GM12878 (cell line): Measurements from ENCODE around the gene HMOX1.

Experiments used
- EGR1 ChIP-seq, 2 experiments: IDR thresholded peaks; 1 replicate in 1 of 2; 2 replicates in 1 of 2; pipeline ENCODE4 v1.6.1; 2011 to 2012; ENCODE audit warnings: low read depth in 2 of 2, low read length in 2 of 2, borderline replicate concordance in 1 of 2, mild to moderate bottlenecking in 1 of 2, moderate library complexity in 1 of 2
- EP300 ChIP-seq, 2 experiments: fragments of 150-350 bp in 1 of 2; IDR thresholded peaks; 2 replicates each; pipeline ENCODE4 v1.6.1; 2011 to 2012; ENCODE audit warnings: low read depth in 2 of 2, low read length in 2 of 2, borderline replicate concordance in 1 of 2, improper control_type of control experiment in 1 of 2, inconsistent platforms in 1 of 2; ENCODE audit not compliant: control insufficient read depth in 1 of 2
- EZH2 ChIP-seq: IDR thresholded peaks from 2 replicates; pipeline ENCODE4 v1.6.1; 2012; ENCODE audit warnings: low read depth, mild to moderate bottlenecking, control low read depth, inconsistent platforms, low read length, borderline replicate concordance; ENCODE audit not compliant: control insufficient read depth
- HCFC1 ChIP-seq: fragments of 150-350 bp; IDR thresholded peaks from 2 replicates; pipeline ENCODE4 v1.6.1; 2014; ENCODE audit warnings: low read length
- TAF1 ChIP-seq: IDR thresholded peaks from 2 replicates; pipeline ENCODE4 v1.6.1; 2011; ENCODE audit warnings: mild to moderate bottlenecking, low read depth, low read length, borderline replicate concordance
- TCF12 ChIP-seq: IDR thresholded peaks from 2 replicates; pipeline ENCODE4 v1.6.1; 2011; ENCODE audit warnings: low read depth, mild to moderate bottlenecking, low read length
- ZNF24 ChIP-seq: fragments of 450-650 bp; IDR thresholded peaks from 2 replicates; pipeline ENCODE4 v1.6.1; 2017; ENCODE audit warnings: antibody characterized with exemption, mild to moderate bottlenecking
- ZSCAN29 ChIP-seq: fragments of 450-650 bp; IDR thresholded peaks from 2 replicates; pipeline ENCODE4 v1.6.1; 2017; ENCODE audit warnings: mild to moderate bottlenecking, moderate library complexity
- TF ChIP-seq, protein P1 (sequence below), 3 experiments: IDR thresholded peaks in 2 of 3; conservative IDR thresholded peaks in 1 of 3; 2 replicates each; pipeline ENCODE4 v1.5.1; 2011; ENCODE audit warnings: low read depth in 3 of 3, low read length in 3 of 3, mild to moderate bottlenecking in 3 of 3, control low read depth in 2 of 3, moderate library complexity in 2 of 3, inconsistent platforms in 1 of 3, mixed read lengths in 1 of 3; ENCODE audit not compliant: control insufficient read depth in 2 of 3, insufficient read depth in 1 of 3; ENCODE audit errors: extremely low read depth in 1 of 3
- TF ChIP-seq, protein P2 (sequence below): fragments of 450-650 bp; IDR thresholded peaks from 2 replicates; pipeline ENCODE4 v1.6.1; 2017; ENCODE audit warnings: mild to moderate bottlenecking, low read depth, inconsistent platforms; ENCODE audit not compliant: poor library complexity, severe bottlenecking
- TF ChIP-seq, protein P3 (sequence below): fragments of 450-650 bp; IDR thresholded peaks from 2 replicates; pipeline ENCODE4 v1.6.1; 2017; ENCODE audit warnings: mild to moderate bottlenecking, moderate library complexity
- TF ChIP-seq, protein P4 (sequence below): fragments of 450-650 bp; formaldehyde crosslinking; IDR thresholded peaks from 2 replicates; pipeline ENCODE4 v1.4.0; 2022; ENCODE audit warnings: mild to moderate bottlenecking, moderate library complexity

DNA sequence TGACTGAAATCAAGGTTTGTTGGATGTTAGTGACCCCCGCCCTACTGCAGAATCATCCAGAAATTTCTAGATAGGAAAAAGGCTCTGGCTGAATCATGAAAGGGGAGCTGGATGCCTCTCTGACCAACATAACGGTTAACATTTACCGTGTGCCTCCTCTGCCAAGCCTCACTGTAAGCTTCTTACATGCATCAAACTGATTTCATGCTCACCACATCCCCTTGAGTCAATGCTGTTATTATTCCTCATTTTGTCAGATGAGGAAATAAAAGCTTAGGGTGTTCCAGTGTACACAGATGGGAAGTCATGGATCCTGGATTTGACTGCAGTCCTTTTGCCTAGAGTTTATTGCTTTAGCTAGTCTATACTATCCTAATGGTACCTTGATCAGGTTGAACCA is 5.9 kb upstream of the HMOX1 start:
- TF ChIP-seq, protein P1, sequence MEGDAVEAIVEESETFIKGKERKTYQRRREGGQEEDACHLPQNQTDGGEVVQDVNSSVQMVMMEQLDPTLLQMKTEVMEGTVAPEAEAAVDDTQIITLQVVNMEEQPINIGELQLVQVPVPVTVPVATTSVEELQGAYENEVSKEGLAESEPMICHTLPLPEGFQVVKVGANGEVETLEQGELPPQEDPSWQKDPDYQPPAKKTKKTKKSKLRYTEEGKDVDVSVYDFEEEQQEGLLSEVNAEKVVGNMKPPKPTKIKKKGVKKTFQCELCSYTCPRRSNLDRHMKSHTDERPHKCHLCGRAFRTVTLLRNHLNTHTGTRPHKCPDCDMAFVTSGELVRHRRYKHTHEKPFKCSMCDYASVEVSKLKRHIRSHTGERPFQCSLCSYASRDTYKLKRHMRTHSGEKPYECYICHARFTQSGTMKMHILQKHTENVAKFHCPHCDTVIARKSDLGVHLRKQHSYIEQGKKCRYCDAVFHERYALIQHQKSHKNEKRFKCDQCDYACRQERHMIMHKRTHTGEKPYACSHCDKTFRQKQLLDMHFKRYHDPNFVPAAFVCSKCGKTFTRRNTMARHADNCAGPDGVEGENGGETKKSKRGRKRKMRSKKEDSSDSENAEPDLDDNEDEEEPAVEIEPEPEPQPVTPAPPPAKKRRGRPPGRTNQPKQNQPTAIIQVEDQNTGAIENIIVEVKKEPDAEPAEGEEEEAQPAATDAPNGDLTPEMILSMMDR (IDR thresholded peaks at IDR 0.05 in 2 of 3, conservative IDR thresholded peaks at IDR 0.05 in 1 of 3; ENCODE audit: control insufficient read depth in 2 of 3, extremely low read depth in 1 of 3, insufficient read depth in 1 of 3, low read depth in 3 of 3, low read length in 3 of 3) = no peak
- TF ChIP-seq HCFC1 (no peak), TCF12 (no peak), EZH2 (no peak), ZNF24 (no peak), ZSCAN29 (no peak), EGR1 (IDR thresholded peaks at IDR 0.05; ENCODE audit: borderline replicate concordance in 1 of 2, low read depth in 2 of 2, low read length in 2 of 2) (no peak), TAF1 (no peak), EP300 (IDR thresholded peaks at IDR 0.05; ENCODE audit: borderline replicate concordance in 1 of 2, control insufficient read depth in 1 of 2, low read depth in 2 of 2, low read length in 2 of 2) (no peak)
- TF ChIP-seq, protein P2, sequence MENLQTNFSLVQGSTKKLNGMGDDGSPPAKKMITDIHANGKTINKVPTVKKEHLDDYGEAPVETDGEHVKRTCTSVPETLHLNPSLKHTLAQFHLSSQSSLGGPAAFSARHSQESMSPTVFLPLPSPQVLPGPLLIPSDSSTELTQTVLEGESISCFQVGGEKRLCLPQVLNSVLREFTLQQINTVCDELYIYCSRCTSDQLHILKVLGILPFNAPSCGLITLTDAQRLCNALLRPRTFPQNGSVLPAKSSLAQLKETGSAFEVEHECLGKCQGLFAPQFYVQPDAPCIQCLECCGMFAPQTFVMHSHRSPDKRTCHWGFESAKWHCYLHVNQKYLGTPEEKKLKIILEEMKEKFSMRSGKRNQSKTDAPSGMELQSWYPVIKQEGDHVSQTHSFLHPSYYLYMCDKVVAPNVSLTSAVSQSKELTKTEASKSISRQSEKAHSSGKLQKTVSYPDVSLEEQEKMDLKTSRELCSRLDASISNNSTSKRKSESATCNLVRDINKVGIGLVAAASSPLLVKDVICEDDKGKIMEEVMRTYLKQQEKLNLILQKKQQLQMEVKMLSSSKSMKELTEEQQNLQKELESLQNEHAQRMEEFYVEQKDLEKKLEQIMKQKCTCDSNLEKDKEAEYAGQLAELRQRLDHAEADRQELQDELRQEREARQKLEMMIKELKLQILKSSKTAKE = no peak
- TF ChIP-seq, protein P3, sequence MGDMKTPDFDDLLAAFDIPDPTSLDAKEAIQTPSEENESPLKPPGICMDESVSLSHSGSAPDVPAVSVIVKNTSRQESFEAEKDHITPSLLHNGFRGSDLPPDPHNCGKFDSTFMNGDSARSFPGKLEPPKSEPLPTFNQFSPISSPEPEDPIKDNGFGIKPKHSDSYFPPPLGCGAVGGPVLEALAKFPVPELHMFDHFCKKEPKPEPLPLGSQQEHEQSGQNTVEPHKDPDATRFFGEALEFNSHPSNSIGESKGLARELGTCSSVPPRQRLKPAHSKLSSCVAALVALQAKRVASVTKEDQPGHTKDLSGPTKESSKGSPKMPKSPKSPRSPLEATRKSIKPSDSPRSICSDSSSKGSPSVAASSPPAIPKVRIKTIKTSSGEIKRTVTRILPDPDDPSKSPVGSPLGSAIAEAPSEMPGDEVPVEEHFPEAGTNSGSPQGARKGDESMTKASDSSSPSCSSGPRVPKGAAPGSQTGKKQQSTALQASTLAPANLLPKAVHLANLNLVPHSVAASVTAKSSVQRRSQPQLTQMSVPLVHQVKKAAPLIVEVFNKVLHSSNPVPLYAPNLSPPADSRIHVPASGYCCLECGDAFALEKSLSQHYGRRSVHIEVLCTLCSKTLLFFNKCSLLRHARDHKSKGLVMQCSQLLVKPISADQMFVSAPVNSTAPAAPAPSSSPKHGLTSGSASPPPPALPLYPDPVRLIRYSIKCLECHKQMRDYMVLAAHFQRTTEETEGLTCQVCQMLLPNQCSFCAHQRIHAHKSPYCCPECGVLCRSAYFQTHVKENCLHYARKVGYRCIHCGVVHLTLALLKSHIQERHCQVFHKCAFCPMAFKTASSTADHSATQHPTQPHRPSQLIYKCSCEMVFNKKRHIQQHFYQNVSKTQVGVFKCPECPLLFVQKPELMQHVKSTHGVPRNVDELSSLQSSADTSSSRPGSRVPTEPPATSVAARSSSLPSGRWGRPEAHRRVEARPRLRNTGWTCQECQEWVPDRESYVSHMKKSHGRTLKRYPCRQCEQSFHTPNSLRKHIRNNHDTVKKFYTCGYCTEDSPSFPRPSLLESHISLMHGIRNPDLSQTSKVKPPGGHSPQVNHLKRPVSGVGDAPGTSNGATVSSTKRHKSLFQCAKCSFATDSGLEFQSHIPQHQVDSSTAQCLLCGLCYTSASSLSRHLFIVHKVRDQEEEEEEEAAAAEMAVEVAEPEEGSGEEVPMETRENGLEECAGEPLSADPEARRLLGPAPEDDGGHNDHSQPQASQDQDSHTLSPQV = no peak
- TF ChIP-seq, protein P4, sequence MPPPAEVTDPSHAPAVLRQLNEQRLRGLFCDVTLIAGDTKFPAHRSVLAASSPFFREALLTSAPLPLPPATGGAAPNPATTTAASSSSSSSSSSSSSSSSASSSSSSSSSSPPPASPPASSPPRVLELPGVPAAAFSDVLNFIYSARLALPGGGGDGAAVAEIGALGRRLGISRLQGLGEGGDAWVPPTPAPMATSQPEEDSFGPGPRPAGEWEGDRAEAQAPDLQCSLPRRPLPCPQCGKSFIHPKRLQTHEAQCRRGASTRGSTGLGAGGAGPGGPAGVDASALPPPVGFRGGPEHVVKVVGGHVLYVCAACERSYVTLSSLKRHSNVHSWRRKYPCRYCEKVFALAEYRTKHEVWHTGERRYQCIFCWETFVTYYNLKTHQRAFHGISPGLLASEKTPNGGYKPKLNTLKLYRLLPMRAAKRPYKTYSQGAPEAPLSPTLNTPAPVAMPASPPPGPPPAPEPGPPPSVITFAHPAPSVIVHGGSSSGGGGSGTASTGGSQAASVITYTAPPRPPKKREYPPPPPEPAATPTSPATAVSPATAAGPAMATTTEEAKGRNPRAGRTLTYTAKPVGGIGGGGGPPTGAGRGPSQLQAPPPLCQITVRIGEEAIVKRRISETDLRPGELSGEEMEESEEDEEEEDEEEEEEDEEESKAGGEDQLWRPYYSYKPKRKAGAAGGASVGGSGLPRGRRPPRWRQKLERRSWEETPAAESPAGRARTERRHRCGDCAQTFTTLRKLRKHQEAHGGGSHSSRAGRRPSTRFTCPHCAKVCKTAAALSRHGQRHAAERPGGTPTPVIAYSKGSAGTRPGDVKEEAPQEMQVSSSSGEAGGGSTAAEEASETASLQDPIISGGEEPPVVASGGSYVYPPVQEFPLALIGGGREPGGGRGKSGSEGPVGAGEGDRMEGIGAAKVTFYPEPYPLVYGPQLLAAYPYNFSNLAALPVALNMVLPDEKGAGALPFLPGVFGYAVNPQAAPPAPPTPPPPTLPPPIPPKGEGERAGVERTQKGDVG (CRISPR knock-in tag) = no peak
